HG03469 (cell line): ENCODE measurements around the gene FAM163A.
"Not testable (repeated sequence)": the region's sequence is repeated elsewhere in the genome, so short reads cannot be mapped to it uniquely, and the experiment has no call there.

Source experiments
- ATAC-seq: cut with Tn5 transposase; IDR thresholded peaks from one replicate; pipeline ENCODE4 v1.9.1; 2021; ENCODE audit warnings: mild to moderate bottlenecking, moderate library complexity, moderate number of reproducible peaks; ENCODE audit not compliant: unreplicated experiment

Gene FAM163A

GRCh38 chr1:179831852-179832699 lies 89.0 kb downstream of the FAM163A start:
- ATAC-seq = no peak

GRCh38 chr1:179836686-179837445 lies 93.8 kb downstream of the FAM163A start:
- not testable (repeated sequence) for ATAC-seq

GRCh38 chr1:179840107-179840506 lies 97.0 kb downstream of the FAM163A start:
- no peak for ATAC-seq

- ATAC-seq = no peak
Observed at GRCh38 chr1:179848233-179848632, 105.1 kb downstream of the FAM163A start.

GRCh38 chr1:179853102-179853501 lies 110.0 kb downstream of the FAM163A start:
- no peak for ATAC-seq

GRCh38 chr1:179855831-179856230 lies 112.7 kb downstream of the FAM163A start:
- ATAC-seq = not testable (repeated sequence)

GRCh38 chr1:179856296-179856695 lies 113.2 kb downstream of the FAM163A start:
- no peak for ATAC-seq

GRCh38 chr1:179857009-179857408 lies 113.9 kb downstream of the FAM163A start:
- no peak for ATAC-seq

GRCh38 chr1:179860652-179861051 lies 117.6 kb downstream of the FAM163A start:
- ATAC-seq = no peak

- no peak for ATAC-seq
Observed at GRCh38 chr1:179865377-179865776, 122.3 kb downstream of the FAM163A start.
